HepG2 (cell line): Measurements from ENCODE around the gene SEMA7A. TPM values are rescaled to one million over a fixed set of nuclear protein-coding genes. Genes with fewer than 3 reads are reported as not detected.

Source experiments
- ATAC-seq: fragments of 200-7000 bp; cut with Tn5 transposase; 3 replicates; pipeline ENCODE4 v1.9.1; 2020; ENCODE audit warnings: mild to moderate bottlenecking, moderate library complexity
- BruUV-seq: library from RNA; stranded (reverse); fragments of 400-500 nt; replicated peaks from 2 replicates; lab custom pipeline; 2021; lab: Mats Ljungman, UMichigan
- CTCF ChIA-PET: fragments of 300-600 bp; formaldehyde crosslinking; extraction: SDS; loops from one replicate; lab custom pipeline; 2021; ENCODE audit warnings: low total read pairs, inconsistent platforms, low intra/inter-chr PET ratio; lab: Yijun Ruan, JAX
- POLR2A ChIA-PET: fragments of 350-600 bp; sonication (Branson Sonifier 250); formaldehyde crosslinking; loops from one replicate; lab custom pipeline; 2020; ENCODE audit warnings: antibody characterized with exemption, inconsistent platforms; lab: Yijun Ruan, JAX
- DNase-seq: peaks from one replicate; pipeline ENCODE4 v3.0.0-alpha.2; 2015; ENCODE audit warnings: low spot score
- FAIRE-seq: peaks from 3 replicates; lab custom pipeline; 2011; peaks lifted over from hg19 to GRCh38; lab: Jason Lieb, UNC
- H2AFZ ChIP-seq: one replicate; pipeline ENCODE4 v1.6.1; 2011; ENCODE audit warnings: low read length, inconsistent platforms
- H3K27ac ChIP-seq: fragments of 300-600 bp; 3 replicates; pipeline ENCODE4 v1.8.0; 2011; ENCODE audit warnings: mixed run types, mild to moderate bottlenecking, mixed read lengths, low read length, inconsistent platforms; ENCODE audit not compliant: insufficient read depth; ENCODE audit errors: extremely low read length
- H3K27me3 ChIP-seq, 2 experiments: fragments of 200-600 bp in 1 of 2; 2 replicates in 1 of 2; 3 replicates in 1 of 2; pipeline versions ENCODE4 v1.6.0 to v1.8.0; 2011; ENCODE audit warnings: low read length in 2 of 2, mild to moderate bottlenecking in 2 of 2, moderate library complexity in 2 of 2, inconsistent platforms in 1 of 2; ENCODE audit not compliant: insufficient read depth in 2 of 2, control insufficient read depth in 1 of 2
- H3K36me3 ChIP-seq, 2 experiments: fragments of 200-600 bp in 1 of 2; replicated peaks in 1 of 2; 2 replicates in 1 of 2; 3 replicates in 1 of 2; pipeline versions ENCODE4 v1.5.1 to v1.8.0; 2011; ENCODE audit warnings: low read length in 2 of 2, inconsistent platforms in 1 of 2; ENCODE audit not compliant: insufficient read depth in 2 of 2, control insufficient read depth in 1 of 2
- H3K4me1 ChIP-seq: 2 replicates; pipeline ENCODE4 v1.5.1; 2012; ENCODE audit warnings: low read length, inconsistent platforms; ENCODE audit not compliant: insufficient read depth
- H3K4me2 ChIP-seq: 2 replicates; pipeline ENCODE4 v1.6.0; 2011; ENCODE audit warnings: low read depth, low read length, inconsistent platforms
- H3K4me3 ChIP-seq, 3 experiments: fragments of 200-600 bp in 1 of 3; sonication (generic), shearing (Covaris generic) in 1 of 3; replicated peaks in 1 of 3; 2 replicates each; pipeline ENCODE4 v1.5.1; 2011 to 2016; ENCODE audit warnings: low read length in 3 of 3, inconsistent platforms in 2 of 3, low read depth in 2 of 3, mild to moderate bottlenecking in 2 of 3, control low read depth in 1 of 3, mixed read lengths in 1 of 3; ENCODE audit not compliant: insufficient read depth in 1 of 3
- H3K79me2 ChIP-seq: one replicate; pipeline ENCODE4 v1.6.1; 2011; ENCODE audit warnings: low read length, inconsistent platforms; ENCODE audit not compliant: insufficient read depth
- H3K9ac ChIP-seq: 2 replicates; pipeline ENCODE4 v1.6.0; 2011; ENCODE audit warnings: mild to moderate bottlenecking, low read depth, low read length, inconsistent platforms; ENCODE audit not compliant: insufficient read depth
- H3K9me3 ChIP-seq: 2 replicates; pipeline ENCODE4 v1.5.1; 2012; ENCODE audit warnings: mild to moderate bottlenecking, low read length
- H4K20me1 ChIP-seq: 2 replicates; pipeline ENCODE4 v1.6.0; 2011; ENCODE audit warnings: inconsistent platforms, mild to moderate bottlenecking, low read length, moderate library complexity; ENCODE audit not compliant: insufficient read depth
- STAG1 ChIP-seq: sonication (generic); formaldehyde crosslinking; IDR thresholded peaks from 2 replicates; pipeline ENCODE4 v1.4.0; 2020; ENCODE audit warnings: missing genetic modification reagents
- ZNF230 ChIP-seq: sonication (generic); formaldehyde crosslinking; IDR thresholded peaks from 2 replicates; pipeline ENCODE4 v1.4.0; 2020; ENCODE audit warnings: mild to moderate bottlenecking, missing genetic modification reagents
- ZNF672 ChIP-seq: sonication (generic); formaldehyde crosslinking; IDR thresholded peaks from 2 replicates; pipeline ENCODE4 v1.8.1; 2022; ENCODE audit warnings: missing genetic modification reagents
- WGBS: methylation state at CpG from one replicate; pipeline ENCODE4 v1.1.6; 2017; ENCODE audit warnings: low lambda C conversion rate; 5-methylcytosine and 5-hydroxymethylcytosine counted together
- in situ Hi-C: cut with HindIII; loops from 2 replicates; pipeline ENCODE4 v1.10.0; 2017; ENCODE audit warnings: low pct_unique_long_range_greater_than_20kb; ENCODE audit not compliant: extremely low pct_ligation_motif_present
- intact Hi-C: fragments of 100-400 bp; cut with micrococcal nuclease; formaldehyde crosslinking; loops from one replicate; pipeline ENCODE4 v1.10.0; 2022; ENCODE audit not compliant: unreplicated experiment
- polyA plus RNA-seq, 8 experiments: library from polyadenylated mRNA; depleted of rRNA in 3 of 8; stranded (reverse) in 7 of 8; unstranded in 1 of 8; fragments of >200 nt; fragmentation: Illumina TruSeq in 4 of 8; extraction: Trizol in 4 of 8; gene quantifications; 2 replicates each; pipeline versions ENCODE4 v1.2.1 to v1.2.3, GENCODE V29; 2011 to 2016; ENCODE audit warnings: low read depth in 4 of 8, missing spikeins in 1 of 8, mixed read lengths in 1 of 8; ENCODE audit not compliant: insufficient read depth in 1 of 8
- total RNA-seq, 5 experiments: library from RNA; depleted of rRNA; stranded (reverse); fragments of >200 nt; fragmentation: Illumina TruSeq; extraction: Trizol; gene quantifications; 2 replicates each; pipeline ENCODE4 v1.2.3, GENCODE V29; 2016; ENCODE audit warnings: low read depth in 1 of 5
- TF ChIP-seq, protein P1 (sequence below): sonication (generic); formaldehyde crosslinking; IDR thresholded peaks from 2 replicates; pipeline ENCODE4 v1.5.0; 2020; ENCODE audit warnings: mild to moderate bottlenecking, missing genetic modification reagents, moderate library complexity
- TF ChIP-seq, protein P2 (sequence below): sonication (generic); formaldehyde crosslinking; IDR thresholded peaks from 2 replicates; pipeline ENCODE4 v1.5.1; 2020; ENCODE audit warnings: mild to moderate bottlenecking, missing genetic modification reagents, borderline replicate concordance
- TF ChIP-seq, protein P3 (sequence below): sonication (generic); formaldehyde crosslinking; IDR thresholded peaks from 2 replicates; pipeline ENCODE4 v1.4.0; 2020; ENCODE audit warnings: missing genetic modification reagents

Gene SEMA7A
- total and polyA plus RNA-seq, 2 of the 13 experiments (the other 11 are each of a cell fraction or from before 2014, with no cell fraction given), result 9.0 to 15.8 TPM

DNA sequence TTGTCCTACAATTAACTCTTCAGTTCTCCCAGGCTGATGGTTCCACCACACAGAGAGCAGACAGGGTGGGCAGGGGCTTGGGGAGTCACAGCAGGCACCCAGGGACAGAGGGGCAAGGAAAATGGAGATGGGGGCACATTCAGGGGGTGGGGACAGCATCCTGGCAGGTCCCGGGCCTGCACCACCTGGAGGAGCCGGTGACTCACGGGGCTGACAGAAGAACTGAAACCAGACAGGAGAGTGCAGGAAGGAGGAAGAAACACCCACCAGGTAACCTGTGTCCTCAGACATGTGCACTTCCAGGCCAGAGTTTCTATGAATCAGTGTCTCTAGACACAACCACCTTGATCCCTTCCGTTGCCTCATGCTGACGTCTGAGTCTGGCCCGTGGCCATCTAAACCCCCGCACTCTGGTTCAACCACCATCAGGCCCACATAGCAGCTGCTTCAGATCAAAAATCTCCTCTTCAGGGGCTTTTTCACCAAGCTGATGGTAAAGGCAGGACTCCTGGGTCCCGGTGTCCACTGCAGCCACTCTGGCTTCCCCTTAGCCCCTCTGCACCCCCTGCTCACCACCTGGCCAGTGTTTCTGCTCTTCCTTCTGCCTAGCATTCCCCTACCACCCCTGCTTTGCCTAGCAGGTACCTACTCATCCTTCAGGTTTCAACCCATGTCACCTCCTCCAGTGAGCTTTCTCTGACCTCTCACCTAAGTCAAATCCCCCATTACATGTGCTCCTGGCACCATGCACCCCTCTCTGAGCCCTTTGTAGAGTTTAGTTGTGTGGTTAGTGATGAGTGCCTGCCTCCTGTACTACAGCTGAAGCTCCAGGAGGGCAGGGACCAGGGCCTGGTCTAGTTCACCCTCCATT, 49.8 kb downstream of the SEMA7A start:
- Histone ChIP-seq H3K36me3 (no peaks in the 10 kb centered on the region), H4K20me1 (no peaks in the 10 kb centered on the region), H3K9me3 (no peaks in the 10 kb centered on the region), H3K4me2 (peak overlapping the region; percentile 70), H3K4me1 (peaks cover 80% of the 10 kb centered on the region), H2AFZ (no peak overlapping the region), H3K27ac (no peak overlapping the region), H3K4me3 (peak overlapping the region in 2 of 3 experiments; percentile 6 to 44; a peak in 3 of 6 replicates), H3K27me3 (peaks cover 3 to 10% of the 10 kb centered on the region in 2 experiments; a peak in 2 of 5 replicates), H3K9ac (0 out of 2 replicates have a peak overlapping the region, but pooled peaks have one; percentile 21), H3K79me2 (no peaks in the 10 kb centered on the region)
- FAIRE-seq (no peak), ATAC-seq (no peak), DNase-seq (no peak)
- CTCF ChIA-PET, result interaction anchor here (2.0 to 3.5 kb wide), 2 partner anchors 55 to 99 kb away, joined by 7 to 77 read pairs; no protein-coding TSS in a partner anchor
- TF ChIP-seq, protein P1, sequence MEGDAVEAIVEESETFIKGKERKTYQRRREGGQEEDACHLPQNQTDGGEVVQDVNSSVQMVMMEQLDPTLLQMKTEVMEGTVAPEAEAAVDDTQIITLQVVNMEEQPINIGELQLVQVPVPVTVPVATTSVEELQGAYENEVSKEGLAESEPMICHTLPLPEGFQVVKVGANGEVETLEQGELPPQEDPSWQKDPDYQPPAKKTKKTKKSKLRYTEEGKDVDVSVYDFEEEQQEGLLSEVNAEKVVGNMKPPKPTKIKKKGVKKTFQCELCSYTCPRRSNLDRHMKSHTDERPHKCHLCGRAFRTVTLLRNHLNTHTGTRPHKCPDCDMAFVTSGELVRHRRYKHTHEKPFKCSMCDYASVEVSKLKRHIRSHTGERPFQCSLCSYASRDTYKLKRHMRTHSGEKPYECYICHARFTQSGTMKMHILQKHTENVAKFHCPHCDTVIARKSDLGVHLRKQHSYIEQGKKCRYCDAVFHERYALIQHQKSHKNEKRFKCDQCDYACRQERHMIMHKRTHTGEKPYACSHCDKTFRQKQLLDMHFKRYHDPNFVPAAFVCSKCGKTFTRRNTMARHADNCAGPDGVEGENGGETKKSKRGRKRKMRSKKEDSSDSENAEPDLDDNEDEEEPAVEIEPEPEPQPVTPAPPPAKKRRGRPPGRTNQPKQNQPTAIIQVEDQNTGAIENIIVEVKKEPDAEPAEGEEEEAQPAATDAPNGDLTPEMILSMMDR (CRISPR knock-in tag), result peak; percentile 24; the same call in 1 of the 2 replicates
- TF ChIP-seq ZNF230, result 0 out of 2 replicates have a peak, but pooled peaks have one; percentile 36
- TF ChIP-seq, protein P2, sequence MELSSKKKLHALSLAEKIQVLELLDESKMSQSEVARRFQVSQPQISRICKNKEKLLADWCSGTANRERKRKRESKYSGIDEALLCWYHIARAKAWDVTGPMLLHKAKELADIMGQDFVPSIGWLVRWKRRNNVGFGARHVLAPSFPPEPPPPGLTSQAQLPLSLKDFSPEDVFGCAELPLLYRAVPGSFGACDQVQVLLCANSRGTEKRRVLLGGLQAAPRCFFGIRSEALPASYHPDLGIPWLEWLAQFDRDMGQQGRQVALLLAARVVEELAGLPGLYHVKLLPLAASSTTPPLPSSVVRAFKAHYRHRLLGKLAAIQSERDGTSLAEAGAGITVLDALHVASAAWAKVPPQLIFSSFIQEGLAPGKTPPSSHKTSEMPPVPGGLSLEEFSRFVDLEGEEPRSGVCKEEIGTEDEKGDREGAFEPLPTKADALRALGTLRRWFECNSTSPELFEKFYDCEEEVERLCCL, result no peak
- TF ChIP-seq STAG1, result peak; percentile 40
- TF ChIP-seq, protein P3, sequence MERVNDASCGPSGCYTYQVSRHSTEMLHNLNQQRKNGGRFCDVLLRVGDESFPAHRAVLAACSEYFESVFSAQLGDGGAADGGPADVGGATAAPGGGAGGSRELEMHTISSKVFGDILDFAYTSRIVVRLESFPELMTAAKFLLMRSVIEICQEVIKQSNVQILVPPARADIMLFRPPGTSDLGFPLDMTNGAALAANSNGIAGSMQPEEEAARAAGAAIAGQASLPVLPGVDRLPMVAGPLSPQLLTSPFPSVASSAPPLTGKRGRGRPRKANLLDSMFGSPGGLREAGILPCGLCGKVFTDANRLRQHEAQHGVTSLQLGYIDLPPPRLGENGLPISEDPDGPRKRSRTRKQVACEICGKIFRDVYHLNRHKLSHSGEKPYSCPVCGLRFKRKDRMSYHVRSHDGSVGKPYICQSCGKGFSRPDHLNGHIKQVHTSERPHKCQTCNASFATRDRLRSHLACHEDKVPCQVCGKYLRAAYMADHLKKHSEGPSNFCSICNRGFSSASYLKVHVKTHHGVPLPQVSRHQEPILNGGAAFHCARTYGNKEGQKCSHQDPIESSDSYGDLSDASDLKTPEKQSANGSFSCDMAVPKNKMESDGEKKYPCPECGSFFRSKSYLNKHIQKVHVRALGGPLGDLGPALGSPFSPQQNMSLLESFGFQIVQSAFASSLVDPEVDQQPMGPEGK (CRISPR knock-in tag), result peak; percentile 10; the same call in 1 of the 2 replicates
- TF ChIP-seq ZNF672 (CRISPR knock-in tag), result no peak
- no TSS peak for BruUV-seq
- in situ Hi-C loops, result loop anchor here (5.0 kb wide), 1 partner anchor 103 kb away; no protein-coding TSS in a partner anchor
- 16% methylated on average over 8 of the region's 8 CpGs for WGBS
- POLR2A ChIA-PET, result interaction anchor here (1.1 to 8.8 kb wide), 8 partner anchors 10 to 77 kb away, joined by 3 to 124 read pairs (median 8); partner anchors contain the start of genes SEMA7A and UBL7
- intact Hi-C loops, result loop anchor here (2.0 kb wide), 2 partner anchors 77 to 105 kb away; partner anchors contain the start of gene UBL7
